GM12872 (cell line): ENCODE results near the gene UFSP2.

Source experiments
- CTCF ChIP-seq: IDR thresholded peaks from 3 replicates; pipeline ENCODE4 v1.5.1; 2011; ENCODE audit warnings: low read depth, mild to moderate bottlenecking, low read length, moderate library complexity; ENCODE audit not compliant: insufficient read depth

Gene UFSP2

GRCh38 chr4:185426960-185427688 lies 1.4 kb upstream of the UFSP2 start:
- TF ChIP-seq CTCF = no peak

- no peak for TF ChIP-seq CTCF
Observed at GRCh38 chr4:185424905-185425646, 688 bp downstream of the UFSP2 start.

GRCh38 chr4:185421366-185422124 lies 4.2 kb downstream of the UFSP2 start:
- no peak for TF ChIP-seq CTCF

- TF ChIP-seq CTCF = no peak
Observed at GRCh38 chr4:185416955-185417354, 8.8 kb downstream of the UFSP2 start.

GRCh38 chr4:185412412-185412811 lies 13.4 kb downstream of the UFSP2 start:
- TF ChIP-seq CTCF = no peak

- TF ChIP-seq CTCF = no peak
Observed at GRCh38 chr4:185411849-185412248, 13.9 kb downstream of the UFSP2 start.

DNA sequence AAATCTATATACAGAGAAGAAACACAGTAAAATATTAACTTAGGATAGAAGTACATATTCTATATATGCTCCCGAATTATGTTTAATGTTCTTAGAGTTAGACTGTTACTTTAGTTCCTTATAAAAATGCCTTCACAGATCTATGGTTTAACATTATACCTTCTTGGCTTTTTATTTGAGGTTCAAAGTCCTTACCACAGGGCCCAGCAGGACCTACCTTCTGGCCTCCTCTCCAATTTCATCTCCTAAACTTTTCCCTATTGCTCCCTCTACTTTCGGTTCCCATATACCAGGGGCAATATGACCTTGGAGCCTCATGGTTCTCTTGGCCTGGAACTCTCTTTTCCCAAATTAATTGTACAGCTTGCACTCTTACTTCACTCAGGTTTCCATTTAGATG lies 17.3 kb downstream of the UFSP2 start:
- TF ChIP-seq CTCF = no peak
